Lower lobe of right lung (tissue), 2 donors: ENCODE measurements around the gene PPP1R13B. TPM values are rescaled to one million over a fixed set of nuclear protein-coding genes. Genes with fewer than 3 reads are reported as not detected.

Experiments used
- ATAC-seq, 2 donors: fragments of 200-7000 bp; cut with Tn5 transposase; one replicate each; pipeline ENCODE4 v1.9.1; 2020 to 2022; ENCODE audit warnings: mild to moderate bottlenecking in 2 of 2, moderate library complexity in 2 of 2
- DNase-seq: peaks from one replicate; pipeline ENCODE4 v3.0.0-alpha.2; 2020
- H3K27ac ChIP-seq: fragments of 200-600 bp; one replicate; pipeline ENCODE4 v1.8.0; 2022
- H3K27me3 ChIP-seq: fragments of 200-600 bp; one replicate; pipeline ENCODE4 v1.8.0; 2022; ENCODE audit warnings: low read depth
- H3K36me3 ChIP-seq: fragments of 200-600 bp; one replicate; pipeline ENCODE4 v1.8.0; 2022; ENCODE audit warnings: mild to moderate bottlenecking
- H3K4me1 ChIP-seq: fragments of 200-600 bp; one replicate; pipeline ENCODE4 v1.8.0; 2022
- H3K4me3 ChIP-seq: fragments of 200-600 bp; one replicate; pipeline ENCODE4 v1.8.0; 2022; ENCODE audit warnings: mild to moderate bottlenecking
- H3K9me3 ChIP-seq: fragments of 200-600 bp; one replicate; pipeline ENCODE4 v1.8.0; 2022
- intact Hi-C: fragments of 100-400 bp; cut with DNase I; formaldehyde crosslinking; loops from one replicate; pipeline ENCODE4 v1.11.0; 2022
- total RNA-seq: library from RNA; stranded (reverse); fragmentation: NEBNext Ultra II Directional; extraction: Animal tissue kit (Norgen Biotek cat#: 25700); gene quantifications from one replicate; pipeline ENCODE4 v1.2.1, GENCODE V29; 2021
- TF ChIP-seq, protein P1 (sequence below): fragments of 200-600 bp; IDR thresholded peaks from one replicate; pipeline ENCODE4 v1.8.0; 2022; ENCODE audit warnings: antibody characterized with exemption, mild to moderate bottlenecking
- donor health status: DM: no; HTN: yes; CAD: no; lungs with severe emphysema.

PPP1R13B gene
- total RNA-seq, 1 donor from 2014 or later, result 60.6 TPM

DNA sequence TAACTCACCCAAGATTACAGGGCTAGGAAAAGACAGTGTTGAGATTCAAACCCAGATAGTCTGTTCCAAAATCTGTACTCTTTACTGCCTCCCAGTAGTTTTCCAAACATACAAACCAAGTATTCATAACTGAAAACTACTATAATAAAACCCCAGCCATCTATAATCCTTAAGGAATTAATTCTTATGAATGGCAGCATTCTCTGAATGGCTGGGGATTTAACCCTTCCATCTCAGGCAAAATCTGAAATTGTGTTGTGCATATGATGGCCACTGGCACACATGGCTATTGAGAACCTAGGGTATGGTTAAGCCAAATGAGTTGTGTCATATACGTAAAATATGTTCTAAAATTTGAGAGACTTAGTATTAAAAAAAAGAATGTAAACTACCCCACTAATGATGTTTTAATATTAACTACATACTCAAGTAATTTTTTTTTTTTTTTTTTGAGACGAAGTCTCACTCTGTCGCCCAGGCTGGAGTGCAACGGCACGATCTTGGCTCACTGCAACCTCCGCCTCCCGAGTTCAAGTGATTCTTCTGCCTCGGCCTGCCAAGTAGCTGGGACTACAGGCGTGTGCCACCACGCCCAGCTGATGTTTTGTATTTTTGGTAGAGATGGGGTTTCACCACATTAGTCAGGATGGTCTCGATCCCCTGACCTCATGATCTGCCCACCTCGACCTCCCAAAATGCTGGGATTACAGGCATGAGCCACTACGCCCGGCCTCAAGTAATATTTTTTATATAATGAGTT lies 16.7 kb downstream of the PPP1R13B start:
- TF ChIP-seq, protein P1, sequence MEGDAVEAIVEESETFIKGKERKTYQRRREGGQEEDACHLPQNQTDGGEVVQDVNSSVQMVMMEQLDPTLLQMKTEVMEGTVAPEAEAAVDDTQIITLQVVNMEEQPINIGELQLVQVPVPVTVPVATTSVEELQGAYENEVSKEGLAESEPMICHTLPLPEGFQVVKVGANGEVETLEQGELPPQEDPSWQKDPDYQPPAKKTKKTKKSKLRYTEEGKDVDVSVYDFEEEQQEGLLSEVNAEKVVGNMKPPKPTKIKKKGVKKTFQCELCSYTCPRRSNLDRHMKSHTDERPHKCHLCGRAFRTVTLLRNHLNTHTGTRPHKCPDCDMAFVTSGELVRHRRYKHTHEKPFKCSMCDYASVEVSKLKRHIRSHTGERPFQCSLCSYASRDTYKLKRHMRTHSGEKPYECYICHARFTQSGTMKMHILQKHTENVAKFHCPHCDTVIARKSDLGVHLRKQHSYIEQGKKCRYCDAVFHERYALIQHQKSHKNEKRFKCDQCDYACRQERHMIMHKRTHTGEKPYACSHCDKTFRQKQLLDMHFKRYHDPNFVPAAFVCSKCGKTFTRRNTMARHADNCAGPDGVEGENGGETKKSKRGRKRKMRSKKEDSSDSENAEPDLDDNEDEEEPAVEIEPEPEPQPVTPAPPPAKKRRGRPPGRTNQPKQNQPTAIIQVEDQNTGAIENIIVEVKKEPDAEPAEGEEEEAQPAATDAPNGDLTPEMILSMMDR, result no peak
- no peaks in the 10 kb centered on the region for H3K36me3 ChIP-seq
- no peak overlapping the region for H3K4me3 ChIP-seq
- ATAC-seq, result no peak
- intact Hi-C loops, result no loop called here
- no peak overlapping the region for H3K27ac ChIP-seq
- no peak for DNase-seq
- H3K4me1 ChIP-seq, result peaks cover 32% of the 10 kb centered on the region
- no peaks in the 10 kb centered on the region for H3K27me3 ChIP-seq
- no peaks in the 10 kb centered on the region for H3K9me3 ChIP-seq

DNA sequence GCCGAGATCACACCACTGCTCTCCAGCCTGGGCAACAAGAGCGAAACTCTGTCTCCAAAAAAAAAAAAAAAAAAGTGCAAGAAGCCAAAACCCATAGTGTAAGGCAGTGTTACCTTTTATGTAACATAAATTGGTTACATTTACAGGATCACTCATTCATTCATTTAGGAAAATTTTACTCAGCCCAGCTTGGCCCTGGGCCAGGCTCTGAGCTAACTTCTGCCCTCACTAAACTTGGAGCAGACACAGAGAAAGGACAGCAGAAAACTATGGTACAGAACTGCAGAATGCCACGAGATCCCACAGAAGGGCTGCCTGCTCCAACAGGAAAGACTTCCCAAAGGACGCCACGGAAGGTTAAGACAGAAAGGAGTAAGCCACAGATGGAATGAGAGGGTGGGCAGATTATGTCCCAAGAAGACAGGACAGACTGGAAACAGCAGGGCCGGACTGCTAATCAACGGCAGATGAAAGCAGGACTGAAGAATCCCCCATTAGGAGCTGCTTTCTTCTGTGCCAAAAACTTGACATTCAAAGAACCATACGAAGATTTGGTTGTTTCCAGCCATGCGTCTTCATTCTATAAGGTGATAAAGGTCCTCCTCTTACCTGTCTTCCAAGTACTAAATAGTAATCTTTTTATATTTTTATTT lies 18.9 kb downstream of the PPP1R13B start:
- no peaks in the 10 kb centered on the region for H3K9me3 ChIP-seq
- H3K4me3 ChIP-seq, result no peak overlapping the region
- TF ChIP-seq, protein P1, result no peak
- no peaks in the 10 kb centered on the region for H3K36me3 ChIP-seq
- ATAC-seq, result no peak
- peaks cover 44% of the 10 kb centered on the region for H3K4me1 ChIP-seq
- intact Hi-C loops, result no loop called here
- no peaks in the 10 kb centered on the region for H3K27me3 ChIP-seq
- no peak for DNase-seq
- no peak overlapping the region for H3K27ac ChIP-seq

GRCh38 chr14:103825101-103825500 lies 22.3 kb downstream of the PPP1R13B start:
- intact Hi-C loops, result no loop called here
- H3K27ac ChIP-seq, result peak overlapping the region; percentile 22
- H3K36me3 ChIP-seq, result no peaks in the 10 kb centered on the region
- TF ChIP-seq, protein P1, result no peak
- H3K27me3 ChIP-seq, result no peaks in the 10 kb centered on the region
- H3K9me3 ChIP-seq, result no peaks in the 10 kb centered on the region
- no peak for DNase-seq
- H3K4me1 ChIP-seq, result peaks cover 64% of the 10 kb centered on the region
- H3K4me3 ChIP-seq, result no peak overlapping the region
- ATAC-seq, result peak; percentile 72 to 83

GRCh38 chr14:103820908-103821307 lies 26.5 kb downstream of the PPP1R13B start:
- ATAC-seq, result no peak
- intact Hi-C loops, result no loop called here

GRCh38 chr14:103820382-103820781 lies 27.0 kb downstream of the PPP1R13B start:
- H3K27ac ChIP-seq, result peak overlapping the region; percentile 41
- TF ChIP-seq, protein P1, result no peak
- peaks cover 66% of the 10 kb centered on the region for H3K4me1 ChIP-seq
- intact Hi-C loops, result no loop called here
- H3K4me3 ChIP-seq, result peak overlapping the region; percentile 27
- no peak for ATAC-seq
- no peak for DNase-seq
- no peaks in the 10 kb centered on the region for H3K9me3 ChIP-seq
- no peaks in the 10 kb centered on the region for H3K27me3 ChIP-seq
- H3K36me3 ChIP-seq, result no peaks in the 10 kb centered on the region

More at GRCh38 chr14:103820908-103821307, 26.5 kb downstream of the PPP1R13B start:
- TF ChIP-seq, protein P1, result no peak
- Histone ChIP-seq H3K27ac (peak overlapping the region; percentile 10), H3K4me1 (peaks cover 71% of the 10 kb centered on the region), H3K4me3 (no peak overlapping the region), H3K9me3 (no peaks in the 10 kb centered on the region), H3K27me3 (no peaks in the 10 kb centered on the region), H3K36me3 (no peaks in the 10 kb centered on the region)
- no peak for DNase-seq
